Left ventricle myocardium inferior (tissue), 1 donor: ENCODE measurements around the gene NEO1. TPM values are rescaled to one million over a fixed set of nuclear protein-coding genes. Genes with fewer than 3 reads are reported as not detected.

Source experiments
- DNase-seq: peaks from one replicate; pipeline ENCODE4 v3.0.0-alpha.2; 2020
- H3K27ac ChIP-seq: fragments of 200-600 bp; replicated peaks from 2 replicates; pipeline ENCODE4 v1.8.0; 2021
- H3K27me3 ChIP-seq: fragments of 200-600 bp; 2 replicates; pipeline ENCODE4 v1.8.0; 2021; ENCODE audit warnings: low read depth
- H3K36me3 ChIP-seq: fragments of 200-600 bp; 2 replicates; pipeline ENCODE4 v1.8.0; 2021
- H3K4me1 ChIP-seq: fragments of 200-600 bp; 2 replicates; pipeline ENCODE4 v1.8.0; 2021
- H3K4me3 ChIP-seq: fragments of 200-600 bp; 2 replicates; pipeline ENCODE4 v1.8.0; 2021; ENCODE audit warnings: mild to moderate bottlenecking, moderate library complexity
- H3K9me3 ChIP-seq: fragments of 200-600 bp; replicated peaks from 2 replicates; pipeline ENCODE4 v1.8.0; 2021
- CTCF ChIP-seq: fragments of 200-600 bp; IDR thresholded peaks from 2 replicates; pipeline ENCODE4 v1.8.0; 2021; ENCODE audit warnings: antibody characterized with exemption, mild to moderate bottlenecking, borderline replicate concordance
- intact Hi-C: fragments of 100-400 bp; cut with micrococcal nuclease; formaldehyde crosslinking; loops from one replicate; pipeline ENCODE4 v1.11.0; 2022
- total RNA-seq: library from RNA; stranded (reverse); fragmentation: NEBNext Ultra II Directional; extraction: Animal tissue kit (Norgen Biotek cat#: 25700); gene quantifications from one replicate; pipeline ENCODE4 v1.2.1, GENCODE V29; 2021
- donor health status: DM: no; HTN: yes; CAD: no; lungs with severe emphysema.

The NEO1 gene
- total RNA-seq, 1 donor from 2014 or later: 9.0 TPM

DNA sequence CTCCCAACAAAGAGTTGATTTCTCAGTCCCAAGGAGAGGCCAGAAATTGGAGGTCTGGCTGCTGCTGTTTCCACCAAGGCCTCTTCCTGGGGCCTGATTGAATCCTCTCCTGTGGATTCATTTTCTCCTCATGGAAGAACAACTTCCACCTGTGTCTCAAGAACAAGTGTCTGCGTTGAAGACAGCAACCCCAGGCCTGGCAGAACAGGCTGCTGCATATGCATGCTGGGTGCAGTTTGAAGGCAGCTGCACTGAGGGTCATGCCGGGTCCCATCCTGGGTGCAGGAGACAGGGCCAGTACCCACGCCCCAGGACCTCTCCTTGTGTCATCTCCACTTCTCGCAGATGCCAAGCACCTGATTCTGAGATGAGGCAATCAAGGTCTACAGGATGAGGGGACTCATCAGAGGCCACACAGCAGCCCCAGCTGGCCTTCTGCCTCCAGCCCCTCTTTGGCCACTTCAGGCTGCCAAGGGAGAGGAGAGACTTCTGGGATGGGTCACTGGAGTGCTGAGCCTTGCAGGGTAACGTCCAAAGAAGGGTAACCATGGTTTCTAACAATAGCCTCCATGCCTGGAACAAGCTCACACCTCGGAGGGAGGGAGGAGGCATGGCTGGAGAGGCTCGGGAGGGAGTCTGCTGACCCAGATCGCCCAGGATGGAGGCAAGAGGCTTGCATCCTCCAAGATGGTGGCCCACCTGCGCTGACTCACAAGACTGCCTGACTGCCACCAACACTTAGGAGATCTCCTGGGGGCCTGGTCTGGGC is 286.5 kb downstream of the NEO1 start:
- H3K36me3 ChIP-seq: no peaks in the 10 kb centered on the region
- H3K9me3 ChIP-seq: peaks cover 3% of the 10 kb centered on the region
- intact Hi-C loops: no loop called here
- no peaks in the 10 kb centered on the region for H3K27me3 ChIP-seq
- no peak for DNase-seq
- H3K4me3 ChIP-seq: no peak overlapping the region
- no peak overlapping the region for H3K27ac ChIP-seq
- no peak for TF ChIP-seq CTCF
- H3K4me1 ChIP-seq: peaks cover 35% of the 10 kb centered on the region

DNA sequence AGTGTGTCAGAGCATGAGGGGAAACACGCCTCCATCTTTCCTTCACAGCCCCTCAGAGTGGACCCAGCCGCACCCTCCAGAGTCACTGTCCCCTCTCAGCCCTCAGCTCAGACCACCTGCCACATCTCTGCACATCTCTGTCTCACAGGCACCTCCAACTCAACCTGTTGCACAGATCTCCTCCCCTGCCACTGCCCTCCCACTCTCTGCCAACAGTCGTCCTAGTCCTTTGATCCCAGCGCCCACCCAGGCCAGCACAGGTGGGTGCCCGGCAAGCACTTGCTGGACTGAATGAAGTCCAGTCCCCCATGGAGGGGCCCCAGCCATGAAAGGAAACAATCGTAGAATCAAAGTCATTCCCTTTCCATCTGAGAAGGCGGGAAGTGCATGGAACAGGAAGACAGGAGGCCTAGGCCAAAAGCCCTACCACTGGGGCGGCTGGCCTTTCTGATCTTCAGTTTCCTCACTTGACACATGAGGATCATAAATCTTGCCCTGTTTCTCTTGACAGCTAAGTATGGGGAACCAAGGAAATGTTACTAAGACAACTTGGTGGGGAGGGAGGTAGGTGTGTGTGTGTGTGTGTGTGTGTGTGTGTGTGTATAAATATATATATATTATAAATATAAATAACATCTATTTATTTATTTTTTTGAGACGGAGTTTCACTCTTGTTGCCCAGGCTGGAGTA is 288.4 kb downstream of the NEO1 start:
- Histone ChIP-seq H3K9me3 (peaks cover 3% of the 10 kb centered on the region), H3K4me1 (peaks cover 40% of the 10 kb centered on the region), H3K27me3 (no peaks in the 10 kb centered on the region), H3K27ac (no peak overlapping the region), H3K4me3 (no peak overlapping the region), H3K36me3 (no peaks in the 10 kb centered on the region)
- DNase-seq: no peak
- TF ChIP-seq CTCF: no peak
- intact Hi-C loops: no loop called here

- H3K9me3 ChIP-seq: peaks cover 3% of the 10 kb centered on the region
- no peak for TF ChIP-seq CTCF
- H3K36me3 ChIP-seq: no peaks in the 10 kb centered on the region
- intact Hi-C loops: no loop called here
- DNase-seq: peak; percentile 33
- no peak overlapping the region for H3K27ac ChIP-seq
- no peak overlapping the region for H3K4me3 ChIP-seq
- H3K27me3 ChIP-seq: no peaks in the 10 kb centered on the region
- peaks cover 47% of the 10 kb centered on the region for H3K4me1 ChIP-seq
Observed at GRCh38 chr15:73341886-73342600, 289.8 kb downstream of the NEO1 start.

- DNase-seq: no peak
- no peak overlapping the region for H3K27ac ChIP-seq
- H3K36me3 ChIP-seq: no peaks in the 10 kb centered on the region
- TF ChIP-seq CTCF: no peak
- H3K4me1 ChIP-seq: peaks cover 45% of the 10 kb centered on the region
- H3K27me3 ChIP-seq: no peaks in the 10 kb centered on the region
- no peak overlapping the region for H3K4me3 ChIP-seq
- peaks cover 3% of the 10 kb centered on the region for H3K9me3 ChIP-seq
- intact Hi-C loops: no loop called here
Observed at GRCh38 chr15:73344056-73344455, 291.8 kb downstream of the NEO1 start.

- Histone ChIP-seq H3K4me3 (no peak overlapping the region), H3K4me1 (peaks cover 38% of the 10 kb centered on the region), H3K36me3 (no peaks in the 10 kb centered on the region), H3K27me3 (no peaks in the 10 kb centered on the region), H3K9me3 (peaks cover 3% of the 10 kb centered on the region), H3K27ac (peak overlapping the region; percentile 48)
- TF ChIP-seq CTCF: no peak
- intact Hi-C loops: no loop called here
- no peak for DNase-seq
Observed at GRCh38 chr15:73345658-73346057, 293.4 kb downstream of the NEO1 start.
